Measurements from ENCODE around the gene TEAD1.

Gene TEAD1

GRCh38 chr11:12812849-12813248 is 138.6 kb downstream of the TEAD1 start:
- no peak for DNase-seq (ENCODE audit: low read depth)
- no peak for TF ChIP-seq CTCF (conservative IDR thresholded peaks at IDR 0.05; ENCODE audit: low read length)

GRCh38 chr11:12813371-12814225 is 139.4 kb downstream of the TEAD1 start:
- H3K4me3 ChIP-seq (ENCODE audit: low read length): no peak overlapping the region
- TF ChIP-seq CTCF (conservative IDR thresholded peaks at IDR 0.05; ENCODE audit: low read length): no peak
- DNase-seq (ENCODE audit: low read depth): peak; percentile 65

More at GRCh38 chr11:12812849-12813248, 138.6 kb downstream of the TEAD1 start:
- no peak overlapping the region for H3K4me3 ChIP-seq (ENCODE audit: low read length)

- DNase-seq (ENCODE audit: low read depth): no peak
- peak overlapping the region; percentile 11; the same call in 1 of the 2 replicates for H3K4me3 ChIP-seq (ENCODE audit: low read length)
- no peak for TF ChIP-seq CTCF (conservative IDR thresholded peaks at IDR 0.05; ENCODE audit: low read length)
These were observed 140.9 kb downstream of the TEAD1 start for GRCh38 chr11:12815129-12815480.

- no peak for DNase-seq (ENCODE audit: low read depth)
- no peak for TF ChIP-seq CTCF (conservative IDR thresholded peaks at IDR 0.05; ENCODE audit: low read length)
- no peak overlapping the region for H3K4me3 ChIP-seq (ENCODE audit: low read length)
These were observed 141.8 kb downstream of the TEAD1 start for GRCh38 chr11:12815931-12816494.

GRCh38 chr11:12817681-12818332 is 143.6 kb downstream of the TEAD1 start:
- no peak for TF ChIP-seq CTCF (conservative IDR thresholded peaks at IDR 0.05; ENCODE audit: low read length)

GRCh38 chr11:12818333-12819015 is 144.3 kb downstream of the TEAD1 start:
- peak; percentile 95 for DNase-seq (ENCODE audit: low read depth)
- no peak overlapping the region for H3K4me3 ChIP-seq (ENCODE audit: low read length)
- TF ChIP-seq CTCF (conservative IDR thresholded peaks at IDR 0.05; ENCODE audit: low read length): no peak

More at GRCh38 chr11:12817681-12818332, 143.6 kb downstream of the TEAD1 start:
- no peak for DNase-seq (ENCODE audit: low read depth)
- no peak overlapping the region for H3K4me3 ChIP-seq (ENCODE audit: low read length)

Measured in AG10803 (cell line).